Motor neuron (in vitro differentiated cells): ENCODE measurements around the gene EIF4A2. TPM values are rescaled to one million over a fixed set of nuclear protein-coding genes. Genes with fewer than 3 reads are reported as not detected.

Source experiments
- ATAC-seq, 8 experiments: fragments of 200-7000 bp; cut with Tn5 transposase; replicated peaks in 6 of 8; 2 replicates each; pipeline ENCODE4 v1.8.0; 2021; ENCODE audit warnings: mild to moderate bottlenecking in 8 of 8, moderate library complexity in 8 of 8
- H3K27ac ChIP-seq, 2 donors: fragments of 250-450 bp; sonication (Bioruptor Pico); 2 replicates each; pipeline ENCODE4 v1.9.0; 2021; ENCODE audit warnings: antibody characterized with exemption in 2 of 2, mild to moderate bottlenecking in 2 of 2, moderate library complexity in 1 of 2
- H3K4me1 ChIP-seq, 2 donors: fragments of 250-450 bp; sonication (Bioruptor Pico); replicated peaks in 1 of 2; 2 replicates each; pipeline ENCODE4 v1.6.1; 2021; ENCODE audit warnings: antibody characterized with exemption in 2 of 2, mild to moderate bottlenecking in 2 of 2, moderate library complexity in 1 of 2
- H3K4me3 ChIP-seq, 5 donors: fragments of 250-450 bp; sonication (Bioruptor Pico); 2 replicates each; pipeline ENCODE4 v1.9.0; 2021; ENCODE audit warnings: antibody characterized with exemption in 5 of 5, mild to moderate bottlenecking in 5 of 5, moderate library complexity in 4 of 5
- WGBS, 10 experiments: fragments of 450-650 bp; shearing (Covaris generic); methylation state at CpG; one replicate each; pipeline ENCODE4 v1.0.0; 2022; 5-methylcytosine and 5-hydroxymethylcytosine counted together
- in situ Hi-C, 9 experiments: fragments of 400-800 bp; cut with MboI; loops; one replicate each; pipeline ENCODE4 v1.15.0; 2021; ENCODE audit warnings: low sequenced_read_pairs in 9 of 9, low pct_unique_long_range_greater_than_20kb in 2 of 9; ENCODE audit not compliant: unreplicated experiment in 9 of 9
- total RNA-seq, 8 experiments: library from RNA; unstranded; fragments of 300-600 nt; gene quantifications; 2 replicates each; pipeline versions ENCODE4 v1.2.3 to v1.2.4, GENCODE V29; 2022

The EIF4A2 gene
- total RNA-seq, 8 experiments from 2014 or later, result 454 to 797 (median 662) TPM

- H3K4me3 ChIP-seq, result peak overlapping the region; percentile 42 to 64 (median 55)
- ATAC-seq, result peak in 6 of 8 experiments; percentile 1 to 14 (median 8)
- in situ Hi-C loops, result loop anchor here in 6 of 9 experiments (25.0 kb wide), 1 partner anchor 336 kb away; no protein-coding TSS in a partner anchor
- 0 to 83% (median 33%) methylated on average over 1 to 3 of the region's 14 CpGs; no CpG with 5 or more reads in 4 of the 10 experiments for WGBS, 10 experiments
- peaks cover 24 to 26% of the 10 kb centered on the region in 2 donors for H3K4me1 ChIP-seq
- no peak overlapping the region for H3K27ac ChIP-seq
These were observed 43.1 kb downstream of the EIF4A2 start for GRCh38 chr3:186826410-186826975.

GRCh38 chr3:186826976-186827857 lies 43.8 kb downstream of the EIF4A2 start:
- H3K27ac ChIP-seq, result no peak overlapping the region
- peak overlapping the region; percentile 42 to 64 (median 55) for H3K4me3 ChIP-seq
- peak; percentile 60 to 86 (median 78) for ATAC-seq
- 0 to 87% (median 10%) methylated on average over 1 to 14 of the region's 80 CpGs; no CpG with 5 or more reads in 3 of the 10 experiments for WGBS, 10 experiments
- H3K4me1 ChIP-seq, result peaks cover 24 to 26% of the 10 kb centered on the region in 2 donors
- in situ Hi-C loops, result loop anchor here in 6 of 9 experiments (25.0 kb wide), 1 partner anchor 335 kb away; no protein-coding TSS in a partner anchor

- peaks cover 24 to 26% of the 10 kb centered on the region in 2 donors for H3K4me1 ChIP-seq
- no peak overlapping the region for H3K4me3 ChIP-seq
- no peak for ATAC-seq
- WGBS, 10 experiments, result 5 to 70% (median 38%) methylated on average over 1 to 3 of the region's 5 CpGs; no CpG with 5 or more reads in 4 of the 10 experiments
- in situ Hi-C loops, result loop anchor here in 6 of 9 experiments (25.0 kb wide), 1 partner anchor 334 kb away; no protein-coding TSS in a partner anchor
- H3K27ac ChIP-seq, result no peak overlapping the region
These were observed 45.0 kb downstream of the EIF4A2 start for GRCh38 chr3:186828340-186828739.

- ATAC-seq, result no peak
- no peaks in the 10 kb centered on the region for H3K4me1 ChIP-seq
- no peak overlapping the region for H3K4me3 ChIP-seq
- WGBS, 10 experiments, result 0 to 78% (median 33%) methylated on average over 1 to 4 of the region's 4 CpGs; no CpG with 5 or more reads in 3 of the 10 experiments
- in situ Hi-C loops, result loop anchor here in 6 of 9 experiments (25.0 kb wide), 1 partner anchor 331 kb away; no protein-coding TSS in a partner anchor
- no peak overlapping the region for H3K27ac ChIP-seq
These were observed 48.4 kb downstream of the EIF4A2 start for GRCh38 chr3:186831798-186832197.

DNA sequence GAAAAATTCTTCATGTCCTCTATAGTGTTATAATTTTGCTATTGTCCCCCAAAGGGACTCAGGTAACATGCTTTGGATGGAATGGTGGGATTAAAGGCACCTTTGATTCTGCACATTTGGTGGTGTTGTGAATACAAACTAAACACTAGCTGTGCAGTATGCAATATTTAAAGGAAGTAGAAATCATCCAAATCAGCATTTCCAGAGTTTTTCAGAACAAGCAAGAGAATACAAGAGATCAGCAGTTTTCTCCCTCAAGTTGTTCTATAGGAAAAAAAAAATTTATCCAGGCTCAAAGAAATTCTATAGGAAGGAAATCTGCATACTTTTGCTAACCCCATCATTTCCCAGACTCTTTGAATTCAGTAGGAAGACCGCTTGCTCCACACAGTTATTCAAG lies 48.9 kb downstream of the EIF4A2 start:
- H3K27ac ChIP-seq, result no peak overlapping the region
- in situ Hi-C loops, result loop anchor here in 6 of 9 experiments (25.0 kb wide), 1 partner anchor 330 kb away; no protein-coding TSS in a partner anchor
- no peaks in the 10 kb centered on the region for H3K4me1 ChIP-seq
- 54 to 100% (median 78%) methylated on average over 1 of the region's 1 CpG; no CpG with 5 or more reads in 5 of the 10 experiments for WGBS, 10 experiments
- no peak for ATAC-seq
- no peak overlapping the region for H3K4me3 ChIP-seq

Other genes with a start within 250 kb of the EIF4A2 start
- gene CRYGS, start 239.2 kb upstream of the EIF4A2 start, total RNA-seq, result 1 to 10 TPM; 1.2 to 4.9 (median 2.9) TPM
- gene TBCCD1, start 216.2 kb upstream of the EIF4A2 start, total RNA-seq, result 10 to 100 TPM in 6 of 8 experiments, 1 to 10 TPM in 2; 8.4 to 16.6 (median 12.6) TPM
- 10 to 100 TPM; 45.3 to 94.0 (median 72.5) TPM for gene DNAJB11, start 212.9 kb upstream of the EIF4A2 start, total RNA-seq
- gene AHSG, start 170.5 kb upstream of the EIF4A2 start, total RNA-seq, result under 1 TPM in 4 of 8 experiments, not detected in 4; 0.11 to 0.81 (median 0.25) TPM
- 1 to 10 TPM in 1 of 8 experiments, under 1 TPM in 2, not detected in 5; 0.14 to 1.1 (median 0.14) TPM for gene FETUB, start 143.2 kb upstream of the EIF4A2 start, total RNA-seq
- under 1 TPM in 5 of 8 experiments, not detected in 3; 0.10 to 0.57 (median 0.27) TPM for gene HRG, start 117.6 kb upstream of the EIF4A2 start, total RNA-seq
- gene KNG1, start 66.2 kb upstream of the EIF4A2 start, total RNA-seq, result under 1 TPM in 5 of 8 experiments, not detected in 3; 0.04 to 0.24 (median 0.10) TPM
- gene RFC4, start 22.9 kb downstream of the EIF4A2 start, total RNA-seq, result 10 to 100 TPM in 7 of 8 experiments, 1 to 10 TPM in 1; 8.7 to 69.0 (median 36.9) TPM
- under 1 TPM in 2 of 8 experiments, not detected in 6; 0.15 to 0.28 TPM for gene ADIPOQ, start 59.1 kb downstream of the EIF4A2 start, total RNA-seq
- gene ST6GAL1, start 146.9 kb downstream of the EIF4A2 start, total RNA-seq, result 10 to 100 TPM in 6 of 8 experiments, 1 to 10 TPM in 1, under 1 TPM in 1; 0.71 to 32.9 (median 18.6) TPM